T1000 (cell line): ENCODE data around the gene BABAM1.
"Not testable (repeated sequence)": the region's sequence is repeated elsewhere in the genome, so short reads cannot be mapped to it uniquely, and the experiment has no call there.

Source experiments
- DNase-seq: peaks from one replicate; lab custom pipeline; 2025; ENCODE audit warnings: mixed read lengths; lab: John Stamatoyannopoulos, UW

BABAM1 gene

GRCh38 chr19:17268754-17269153 lies 1.5 kb downstream of the BABAM1 start:
- no peak for DNase-seq

- not testable (repeated sequence) for DNase-seq
These were observed 7.6 kb downstream of the BABAM1 start for GRCh38 chr19:17274892-17275291.

DNA sequence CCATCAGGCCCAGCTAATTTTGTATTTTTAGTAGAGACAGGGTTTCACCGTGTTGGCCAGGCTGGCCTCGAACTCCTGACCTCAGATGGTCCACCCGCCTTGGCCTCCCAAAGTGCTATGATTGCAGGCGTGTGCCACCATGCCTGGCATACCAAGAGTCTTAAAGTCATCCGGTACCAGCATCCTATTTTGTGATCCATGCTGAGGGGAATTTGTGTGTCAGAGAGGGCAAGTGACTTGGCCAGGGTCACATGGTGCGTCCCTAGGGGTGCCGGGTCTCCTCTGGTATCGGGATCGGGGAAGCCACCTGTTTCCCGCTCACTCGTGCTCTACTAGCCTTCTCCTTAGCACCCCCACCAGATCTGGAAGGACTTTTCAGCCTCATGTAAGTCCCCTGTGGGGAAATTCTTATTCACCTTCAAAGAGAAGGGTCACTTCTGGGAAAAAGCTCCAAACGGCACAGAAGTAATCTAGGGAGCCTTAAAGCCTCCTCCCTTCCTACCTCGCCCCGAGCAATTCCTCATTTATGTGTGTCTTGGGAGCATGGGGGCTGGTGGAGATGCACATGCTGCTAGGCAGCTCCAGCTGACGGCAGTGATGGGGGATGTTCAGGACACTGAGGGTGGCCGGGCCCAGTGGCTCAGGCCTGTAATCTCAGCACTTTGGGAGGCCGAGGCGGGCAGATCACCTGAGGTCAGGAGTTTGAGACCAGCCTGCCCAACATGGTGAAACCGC lies 8.4 kb downstream of the BABAM1 start:
- DNase-seq, result no peak

DNA sequence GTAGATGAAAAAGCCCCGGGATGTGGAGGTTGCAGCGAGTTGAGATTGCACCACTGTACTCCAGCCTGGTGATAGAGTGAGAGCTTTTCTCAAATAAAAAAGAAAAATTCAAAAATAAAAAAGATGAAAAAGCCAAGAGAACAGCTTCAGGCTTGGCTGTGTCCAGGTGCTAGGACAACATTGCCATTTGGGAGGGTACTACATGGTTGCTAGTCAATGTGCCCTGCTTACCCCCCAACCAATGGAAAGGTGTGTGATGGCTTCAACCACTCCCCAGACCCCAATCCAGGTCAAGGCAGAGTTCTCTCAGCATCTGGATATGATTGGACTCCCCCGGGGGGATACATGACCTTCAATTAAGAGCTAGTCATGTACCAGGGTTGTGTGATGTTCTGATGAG lies 12.2 kb downstream of the BABAM1 start:
- no peak for DNase-seq

DNA sequence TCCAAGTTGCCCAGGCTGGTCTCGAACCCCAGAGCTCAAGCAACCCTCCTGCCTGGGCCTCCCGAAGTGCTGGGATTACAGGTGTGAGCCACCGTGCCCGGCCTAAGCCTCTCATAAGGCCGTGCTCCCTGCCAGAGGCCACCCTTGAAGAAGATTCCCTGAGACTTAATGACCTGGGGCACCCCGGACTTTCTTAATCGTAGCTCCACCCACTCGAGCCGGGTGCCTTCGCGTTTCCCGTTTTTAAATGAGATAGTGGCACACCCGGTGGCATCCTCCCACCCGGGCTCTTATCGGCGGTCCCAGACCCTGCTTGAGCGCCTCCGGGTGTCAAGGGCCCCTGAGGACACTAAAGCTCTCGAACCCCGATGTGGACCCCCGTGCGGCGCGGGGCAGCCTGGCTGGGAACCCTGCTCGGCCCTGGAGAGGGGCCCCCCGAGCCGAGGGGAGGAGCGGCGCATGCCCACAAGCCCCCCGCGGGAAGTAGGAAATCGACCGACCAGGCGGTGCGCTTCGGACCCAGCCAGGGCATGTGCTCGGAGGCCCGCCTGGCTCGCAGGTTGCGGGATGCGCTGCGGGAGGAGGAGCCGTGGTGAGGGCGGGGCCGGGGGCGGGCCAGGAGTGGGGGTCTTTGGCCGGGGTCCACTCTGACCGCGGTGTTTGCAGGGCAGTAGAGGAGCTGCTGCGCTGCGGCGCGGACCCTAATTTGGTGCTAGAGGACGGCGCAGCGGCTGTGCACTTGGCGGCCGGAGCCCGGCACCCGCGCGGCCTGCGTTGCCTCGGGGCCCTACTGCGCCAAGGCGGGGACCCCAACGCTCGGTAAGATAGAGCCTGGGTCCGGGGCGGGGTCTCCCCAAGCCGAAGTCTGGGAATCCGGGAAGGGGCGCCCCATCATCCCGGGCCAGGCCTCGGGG lies 14.4 kb downstream of the BABAM1 start, which contains the start of gene ANKLE1:
Gene ANKLE1 (plus strand): TSS at position 511 of the 914 bp plus-strand sequence. CDS start 20 bp downstream, at position 531.
- DNase-seq, result peak; percentile 37

DNA sequence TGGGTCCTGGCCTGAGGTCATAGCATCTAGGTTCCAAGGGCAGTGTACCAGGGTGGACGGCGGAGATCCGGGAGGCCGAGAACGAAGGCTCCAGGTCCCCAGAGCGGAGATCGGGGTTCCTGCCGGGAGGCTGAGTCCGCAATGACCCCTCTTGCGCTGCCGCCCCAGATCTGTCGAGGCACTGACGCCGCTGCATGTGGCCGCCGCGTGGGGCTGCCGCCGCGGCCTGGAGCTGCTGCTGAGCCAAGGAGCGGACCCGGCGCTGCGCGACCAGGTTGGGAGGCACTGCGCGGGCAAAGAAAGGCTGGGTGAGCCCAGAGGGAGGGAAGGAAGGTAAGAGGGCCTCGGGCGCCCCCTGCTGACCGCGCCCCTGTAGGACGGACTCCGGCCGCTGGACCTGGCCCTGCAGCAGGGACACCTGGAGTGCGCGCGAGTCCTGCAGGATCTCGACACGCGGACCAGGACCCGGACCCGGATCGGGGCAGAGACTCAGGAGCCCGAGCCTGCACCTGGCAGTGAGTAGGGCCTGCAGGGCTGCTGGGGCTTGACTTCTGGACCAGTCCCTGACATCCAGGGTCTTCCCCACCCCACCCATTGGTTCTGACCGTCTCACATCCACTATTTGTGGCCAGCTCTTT lies 15.4 kb downstream of the BABAM1 start:
- DNase-seq, result peak; percentile 77

DNA sequence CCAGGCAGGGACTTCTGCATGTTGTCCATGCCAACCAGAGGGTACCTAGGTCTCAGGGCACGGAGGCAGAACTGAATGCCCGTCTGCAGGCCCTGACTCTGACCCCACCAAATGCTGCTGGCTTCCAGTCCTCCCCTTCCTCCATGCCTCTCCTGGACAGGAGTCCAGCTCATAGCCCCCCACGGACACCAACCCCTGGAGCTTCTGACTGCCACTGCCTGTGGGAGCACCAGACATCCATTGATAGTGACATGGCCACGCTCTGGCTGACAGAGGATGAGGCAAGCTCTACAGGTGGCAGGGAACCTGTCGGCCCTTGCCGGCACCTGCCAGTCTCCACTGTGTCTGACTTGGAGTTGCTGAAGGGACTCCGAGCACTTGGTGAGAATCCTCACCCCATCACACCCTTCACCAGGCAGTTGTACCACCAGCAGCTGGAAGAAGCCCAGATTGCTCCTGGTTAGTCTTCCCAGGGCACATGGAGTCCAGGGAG lies 16.3 kb downstream of the BABAM1 start:
- no peak for DNase-seq

- no peak for DNase-seq
These were observed 18.3 kb downstream of the BABAM1 start for GRCh38 chr19:17285415-17286135.

GRCh38 chr19:17286263-17286662 lies 19.0 kb downstream of the BABAM1 start:
- no peak for DNase-seq

DNA sequence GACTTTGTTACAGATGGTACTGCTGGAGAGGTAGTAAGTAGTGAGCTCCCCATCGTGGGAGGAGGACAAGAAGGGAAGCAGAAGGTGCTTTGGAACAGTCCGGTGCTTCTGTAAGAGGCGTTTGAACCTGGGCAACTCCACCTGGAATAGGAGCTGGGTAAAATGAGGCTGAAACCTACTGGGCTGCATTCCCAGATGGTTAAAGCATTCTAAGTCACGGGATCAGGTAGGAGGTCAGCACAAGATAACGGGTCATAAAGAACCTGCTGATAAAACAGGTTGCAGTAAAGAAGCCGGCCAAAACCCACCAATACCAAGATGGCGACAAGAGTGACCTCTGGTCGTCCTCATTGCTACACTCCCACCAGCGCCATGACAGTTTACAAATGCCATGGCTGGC lies 19.5 kb downstream of the BABAM1 start:
- DNase-seq, result no peak

DNA sequence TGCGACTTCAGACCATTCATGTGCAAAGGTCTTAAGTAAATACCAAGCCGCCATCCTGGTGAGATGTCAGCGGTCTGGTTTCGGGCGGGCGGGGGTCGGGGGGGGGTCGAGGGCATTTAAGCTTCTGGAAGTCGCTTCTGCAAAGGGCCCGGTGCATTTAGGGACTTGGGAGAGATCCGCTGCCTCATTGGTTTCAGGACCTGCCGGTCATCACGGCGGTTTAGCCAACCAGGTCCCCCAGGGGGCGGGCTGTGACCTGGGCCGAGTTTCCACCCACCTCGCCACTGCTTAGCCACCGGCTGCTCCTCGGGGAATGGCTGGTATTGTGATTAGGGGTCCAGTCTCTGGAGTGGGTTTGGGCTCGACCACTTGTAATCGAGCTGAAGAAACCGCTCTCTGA lies 22.2 kb downstream of the BABAM1 start:
- no peak for DNase-seq

DNA sequence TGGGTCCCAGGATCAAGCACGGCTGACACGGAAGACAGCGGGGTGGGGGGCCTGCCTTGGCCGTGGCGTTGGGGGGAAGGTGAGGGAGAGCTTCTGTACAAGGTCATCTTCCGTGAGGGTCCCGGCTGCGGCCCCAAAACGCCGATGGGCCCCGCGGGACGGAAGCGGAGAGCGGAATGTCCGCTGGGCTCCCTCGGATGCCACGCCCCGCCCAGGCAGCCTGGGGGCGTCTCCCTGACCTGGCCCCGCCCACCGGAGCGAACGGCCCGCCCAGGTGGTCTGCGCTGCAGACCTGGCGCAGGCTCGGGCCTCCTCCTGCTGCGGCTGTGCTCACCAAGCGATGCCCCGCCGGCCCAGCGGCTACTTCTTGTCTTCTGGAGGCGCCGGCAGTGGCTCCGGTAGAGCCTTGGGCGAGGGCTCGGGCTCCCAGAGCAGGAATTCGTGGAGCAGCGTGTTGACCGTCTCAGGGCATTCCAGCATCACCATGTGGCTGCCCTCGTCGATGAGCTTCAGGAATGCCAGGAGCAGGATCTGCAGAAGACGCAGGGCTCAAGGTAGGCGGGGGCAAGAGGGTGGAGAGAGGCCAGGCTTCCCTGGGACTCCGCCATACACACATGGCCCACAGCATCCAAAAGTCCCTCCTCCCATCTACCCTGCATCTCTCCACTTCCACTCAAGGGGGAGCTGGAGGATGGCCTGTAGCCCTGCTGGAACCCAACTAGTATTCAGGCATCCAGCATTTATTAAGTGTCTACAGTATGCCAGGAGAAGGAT lies 25.2 kb downstream of the BABAM1 start:
- DNase-seq, result peak; percentile 58

- no peak for DNase-seq
These were observed 26.4 kb downstream of the BABAM1 start for GRCh38 chr19:17293605-17294004.

DNA sequence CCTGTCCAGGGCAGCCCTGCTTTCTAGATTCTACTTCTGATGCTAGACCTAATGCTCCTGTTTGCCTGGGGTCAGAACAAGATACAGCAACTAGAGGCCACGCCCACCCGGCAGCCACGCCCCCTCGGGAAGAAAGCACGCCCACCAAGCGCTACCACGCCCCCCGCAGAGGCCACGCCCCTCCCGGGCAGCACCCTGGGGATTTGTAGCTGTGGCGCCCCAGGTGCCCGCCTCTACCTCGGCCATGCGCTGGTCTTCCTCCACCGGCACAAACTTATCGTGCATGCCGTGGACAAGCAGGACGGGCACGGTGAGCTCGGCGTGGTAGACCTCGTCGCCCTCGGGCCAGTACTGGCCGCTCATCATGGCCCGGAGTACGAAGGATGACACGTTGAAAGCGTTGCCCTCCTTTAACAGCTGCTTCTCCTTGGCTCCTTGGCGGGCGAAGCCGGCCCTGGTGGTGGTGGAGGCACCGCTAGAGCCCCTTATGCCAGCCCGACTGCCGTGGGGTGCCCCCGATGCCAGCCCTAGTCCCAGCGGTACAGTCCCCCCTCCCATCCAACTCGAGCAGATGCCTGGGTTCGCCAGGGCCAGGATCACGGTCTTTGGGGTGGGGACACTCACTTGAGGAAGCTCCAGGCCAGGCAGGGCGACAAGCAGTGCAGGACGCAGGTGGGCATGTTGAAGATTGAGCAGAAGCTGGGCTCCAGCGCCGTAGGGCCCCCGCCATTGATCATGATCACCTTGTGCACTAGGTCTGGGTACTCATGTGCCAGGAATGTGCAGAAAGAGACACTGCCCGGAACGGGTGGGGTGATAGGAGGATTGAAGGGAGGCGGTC lies 27.0 kb downstream of the BABAM1 start:
- DNase-seq, result no peak

DNA sequence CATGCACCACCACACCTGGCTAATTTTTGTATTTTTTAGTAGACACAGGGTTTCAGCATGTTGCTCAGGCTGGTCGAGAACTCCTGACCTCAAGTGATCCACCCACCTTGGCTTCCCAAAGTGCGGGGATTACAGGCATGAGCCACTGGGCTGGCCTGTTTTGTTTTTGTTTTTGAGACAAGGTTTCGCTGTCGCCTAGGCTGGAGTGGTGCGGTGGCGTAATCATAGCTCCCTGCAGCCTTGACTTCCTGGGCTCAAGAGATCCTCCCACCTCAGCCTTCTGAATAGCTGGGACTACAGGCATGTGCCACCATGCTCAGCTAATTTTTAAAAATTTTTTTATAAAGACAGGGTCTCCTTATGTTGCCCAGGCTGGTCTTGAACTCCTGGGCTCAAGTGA lies 28.3 kb downstream of the BABAM1 start:
- DNase-seq, result not testable (repeated sequence)

DNA sequence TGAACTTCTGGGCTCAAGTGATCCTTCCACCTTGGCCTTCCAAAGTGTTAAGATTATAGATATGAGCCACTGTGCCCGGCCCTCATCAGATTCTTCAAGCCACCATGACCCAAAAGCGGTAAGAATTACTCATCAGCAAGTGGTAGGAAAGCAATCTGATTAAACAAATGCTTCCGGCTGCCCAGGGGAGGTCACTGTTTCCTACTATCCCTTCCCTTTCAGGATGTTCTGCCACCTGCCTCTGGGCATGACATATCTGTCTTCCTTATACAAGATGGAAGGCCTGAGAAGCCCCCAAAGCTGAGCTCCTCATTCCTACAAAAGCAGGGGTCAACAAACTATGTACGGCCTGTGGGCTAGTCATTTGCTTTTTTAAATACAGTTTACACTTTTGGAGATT lies 29.0 kb downstream of the BABAM1 start:
- no peak for DNase-seq

DNA sequence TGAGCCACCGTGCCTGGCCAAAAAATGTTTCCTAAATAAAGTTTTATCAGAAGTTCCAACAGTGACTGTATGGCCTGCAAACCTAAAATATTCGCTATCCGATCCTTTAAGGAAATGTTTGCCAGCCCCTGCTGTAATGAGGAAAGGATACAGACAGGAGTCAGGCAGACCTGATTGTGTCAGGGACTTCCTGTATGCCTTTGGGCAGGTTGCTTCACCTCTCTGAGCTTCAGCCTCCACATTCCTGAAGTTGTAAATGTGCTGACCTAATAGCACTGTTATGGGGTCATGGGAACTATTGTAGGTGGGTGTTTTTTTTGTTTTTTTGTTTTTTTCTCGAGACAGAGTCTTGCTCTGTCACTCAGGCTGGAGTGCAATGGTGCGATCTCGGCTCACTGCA lies 29.7 kb downstream of the BABAM1 start:
- DNase-seq, result no peak

GRCh38 chr19:17300992-17301619 lies 33.9 kb downstream of the BABAM1 start:
- no peak for DNase-seq

DNA sequence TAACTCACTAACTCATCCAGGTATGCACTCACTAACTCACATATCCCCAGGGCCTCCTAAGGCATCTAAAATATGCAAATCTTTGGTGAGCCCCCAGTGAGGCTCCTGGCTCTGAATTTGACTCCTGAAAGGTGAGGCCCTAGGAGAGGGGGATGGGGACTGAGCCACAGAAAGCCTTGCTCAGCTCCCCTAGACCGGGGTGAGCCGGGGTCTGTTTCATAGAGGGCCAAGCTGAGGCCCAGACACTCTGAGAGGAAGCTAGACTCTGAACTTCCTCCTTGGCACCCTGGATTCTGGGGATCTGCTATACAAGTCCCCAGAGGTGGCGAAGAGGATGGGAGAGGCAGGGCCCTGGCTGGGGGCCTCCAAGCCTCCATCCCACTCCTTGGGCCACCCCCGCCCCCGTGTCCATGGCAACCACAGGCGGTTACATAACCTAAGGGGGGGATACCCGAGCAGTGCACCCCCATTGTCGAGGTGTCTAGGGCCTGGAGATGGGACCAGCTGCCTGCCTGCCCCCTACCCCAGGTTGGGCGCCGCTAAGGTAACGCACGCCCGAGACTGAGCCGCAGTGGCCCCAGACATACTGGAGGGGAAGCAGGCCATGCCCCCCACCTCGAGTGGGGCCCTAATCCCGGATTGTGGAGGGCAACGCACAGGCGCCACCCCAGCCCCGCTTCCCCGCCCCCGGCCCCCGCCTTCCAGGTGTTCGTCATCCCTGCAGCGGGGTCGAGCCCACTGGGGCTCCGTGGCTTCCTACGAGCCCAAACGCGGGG lies 35.3 kb downstream of the BABAM1 start:
- DNase-seq, result no peak
